GM19240 (cell line): ENCODE measurements around the gene PPP6R1.

Experiments
- DNase-seq: peaks from one replicate; pipeline ENCODE4 v3.0.0; 2011; ENCODE audit warnings: low spot score; ENCODE audit not compliant: insufficient read length

PPP6R1 gene

GRCh38 chr19:55188625-55189024, 70.2 kb downstream of the PPP6R1 start:
- no peak for DNase-seq

GRCh38 chr19:55186080-55186479, 72.7 kb downstream of the PPP6R1 start:
- no peak for DNase-seq

GRCh38 chr19:55181740-55182139, 77.1 kb downstream of the PPP6R1 start:
- no peak for DNase-seq
